CD4-positive, alpha-beta memory T cell (primary cell): ENCODE data around the gene SMURF1. TPM values are rescaled to one million over a fixed set of nuclear protein-coding genes. Genes with fewer than 3 reads are reported as not detected.
A peak's percentile ranks its signal among the peaks of the same experiment; 100 is the strongest.
"Not testable (repeated sequence)": the region's sequence is repeated elsewhere in the genome, so short reads cannot be mapped to it uniquely, and the experiment has no call there.

Experiments
- CTCF ChIA-PET: fragments of 350-600 bp; sonication (Branson Sonifier 250); formaldehyde crosslinking; loops from one replicate; lab custom pipeline; 2021; ENCODE audit warnings: inconsistent platforms; ENCODE audit not compliant: partially characterized antibody; lab: Charles Lee
- POLR2A ChIA-PET: fragments of 350-600 bp; sonication (Branson Sonifier 250); formaldehyde crosslinking; loops from one replicate; lab custom pipeline; 2021; ENCODE audit not compliant: partially characterized antibody; lab: Charles Lee
- DNase-seq, 5 donors: peaks; one replicate each; pipeline versions ENCODE4 v3.0.0 to v3.0.0-alpha.2; 2020 to 2022; ENCODE audit warnings: mixed read lengths in 1 of 5
- H3K27ac ChIP-seq: one replicate; pipeline ENCODE4 v1.7.0; 2013; ENCODE audit warnings: low read depth, low read length
- H3K27me3 ChIP-seq: 2 replicates; pipeline ENCODE4 v1.7.0; 2013; ENCODE audit warnings: mild to moderate bottlenecking, low read length, moderate library complexity; ENCODE audit not compliant: insufficient read depth
- H3K36me3 ChIP-seq: 2 replicates; pipeline ENCODE4 v1.7.0; 2013; ENCODE audit warnings: mild to moderate bottlenecking, low read length, moderate library complexity; ENCODE audit not compliant: insufficient read depth
- H3K4me1 ChIP-seq: 2 replicates; pipeline ENCODE4 v1.7.0; 2013; ENCODE audit warnings: mild to moderate bottlenecking, low read length, moderate library complexity; ENCODE audit not compliant: insufficient read depth
- H3K4me3 ChIP-seq, 2 donors: one replicate each; pipeline ENCODE4 v1.7.0; 2013; ENCODE audit warnings: low read length in 2 of 2, mild to moderate bottlenecking in 1 of 2
- H3K9me3 ChIP-seq, 2 donors: one replicate each; pipeline ENCODE4 v1.7.0; 2013; ENCODE audit warnings: low read length in 2 of 2, control low read depth in 1 of 2; ENCODE audit not compliant: control insufficient read depth in 1 of 2
- H3K27ac Mint-ChIP-seq, 7 donors: one replicate each; pipeline ENCODE4 v1.8.0; 2020 to 2021; ENCODE audit warnings: mixed read lengths in 7 of 7, mild to moderate bottlenecking in 6 of 7, inconsistent platforms in 3 of 7, moderate library complexity in 3 of 7
- H3K27me3 Mint-ChIP-seq, 2 donors: one replicate each; pipeline ENCODE4 v1.8.0; 2020 to 2021; ENCODE audit warnings: mixed read lengths in 2 of 2
- H3K36me3 Mint-ChIP-seq, 2 donors: one replicate each; pipeline ENCODE4 v1.8.0; 2020 to 2021; ENCODE audit warnings: mixed read lengths in 2 of 2, inconsistent platforms in 1 of 2, mild to moderate bottlenecking in 1 of 2
- H3K4me1 Mint-ChIP-seq, 4 donors: one replicate each; pipeline ENCODE4 v1.8.0; 2020 to 2021; ENCODE audit warnings: mixed read lengths in 4 of 4, mild to moderate bottlenecking in 1 of 4
- H3K4me3 Mint-ChIP-seq, 8 donors: one replicate each; pipeline ENCODE4 v1.8.0; 2020 to 2021; ENCODE audit warnings: mixed read lengths in 8 of 8, mild to moderate bottlenecking in 7 of 8, moderate library complexity in 6 of 8, inconsistent platforms in 3 of 8
- H3K9me3 Mint-ChIP-seq, 8 donors: one replicate each; pipeline ENCODE4 v1.8.0; 2020 to 2021; ENCODE audit warnings: mixed read lengths in 8 of 8, mild to moderate bottlenecking in 5 of 8, inconsistent platforms in 3 of 8, moderate library complexity in 1 of 8
- intact Hi-C: fragments of 100-400 bp; cut with micrococcal nuclease; formaldehyde crosslinking; loops from one replicate; pipeline ENCODE4 v1.15.1; 2023
- polyA plus RNA-seq, 2 donors: library from polyadenylated mRNA; unstranded; fragments of 300-500 nt; fragmentation: Illumina TruSeq; gene quantifications; one replicate each; pipeline ENCODE4 v1.2.3, GENCODE V29; 2021
- total RNA-seq, 2 experiments: library from RNA; stranded (reverse); gene quantifications; one replicate each; pipeline ENCODE4 v1.2.3, GENCODE V29; 2021

The SMURF1 gene
- total and polyA plus RNA-seq, 4 experiments from 2014 or later = 0.88 to 23.2 (median 12.9) TPM

DNA sequence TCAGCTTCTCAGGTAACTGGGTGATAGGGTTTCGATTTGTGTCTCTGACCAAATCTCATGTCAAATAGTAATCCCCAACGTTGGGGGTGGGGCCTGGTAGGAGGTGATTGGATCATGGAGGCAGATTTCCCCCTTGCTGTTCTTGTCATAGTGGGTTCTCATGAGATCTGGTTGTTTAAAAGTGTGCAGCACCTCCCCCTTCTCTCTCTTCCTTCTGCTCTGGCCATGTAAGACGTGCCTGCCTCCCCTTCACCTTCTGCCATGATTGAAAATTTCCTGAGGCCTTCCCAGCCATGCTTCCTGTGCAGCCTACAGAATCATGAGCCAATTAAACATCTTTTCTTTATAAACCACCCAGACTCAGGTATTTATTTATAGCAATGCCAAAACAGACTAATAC lies 21.9 kb upstream of the SMURF1 start:
- POLR2A ChIA-PET = no interaction called here
- H3K9me3 Mint-ChIP-seq = peaks cover 0 to 2% (median 0%) of the 10 kb centered on the region in 8 donors
- H3K36me3 Mint-ChIP-seq = no peaks in the 10 kb centered on the region
- Histone ChIP-seq H3K27ac (no peak overlapping the region), H3K9me3 (no peaks in the 10 kb centered on the region), H3K4me3 (no peak overlapping the region), H3K4me1 (no peaks in the 10 kb centered on the region), H3K27me3 (no peaks in the 10 kb centered on the region), H3K36me3 (no peaks in the 10 kb centered on the region)
- H3K4me3 Mint-ChIP-seq = no peak overlapping the region
- intact Hi-C loops = no loop called here
- no peak for DNase-seq
- H3K27ac Mint-ChIP-seq = no peak overlapping the region
- CTCF ChIA-PET = no interaction called here
- H3K4me1 Mint-ChIP-seq = no peaks in the 10 kb centered on the region
- H3K27me3 Mint-ChIP-seq = peaks cover 16 to 18% of the 10 kb centered on the region in 2 donors

DNA sequence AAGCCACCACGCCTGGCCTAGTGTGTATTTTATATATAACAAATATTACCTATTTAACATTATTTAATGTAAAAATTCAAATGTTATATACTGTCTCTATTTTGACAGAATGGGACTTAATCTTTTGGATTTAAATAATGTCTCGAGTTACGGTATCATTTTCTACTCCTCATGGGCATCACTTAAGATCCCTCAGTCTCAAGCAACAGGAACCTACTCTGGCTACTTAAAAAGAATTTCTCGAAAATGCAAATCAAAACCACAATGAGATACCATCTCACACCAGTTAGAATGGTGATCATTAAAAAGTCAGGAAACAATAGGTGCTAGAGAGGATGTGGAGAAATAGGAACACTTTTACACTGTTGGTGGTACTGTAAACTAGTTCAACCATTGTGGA lies 19.8 kb upstream of the SMURF1 start:
- H3K27ac ChIP-seq, CTCF ChIA-PET, H3K9me3 Mint-ChIP-seq, H3K36me3 Mint-ChIP-seq, H3K9me3 ChIP-seq, H3K27me3 ChIP-seq, DNase-seq, H3K4me1 ChIP-seq, H3K27ac Mint-ChIP-seq, H3K36me3 ChIP-seq, H3K4me1 Mint-ChIP-seq, POLR2A ChIA-PET, H3K4me3 Mint-ChIP-seq, H3K4me3 ChIP-seq, intact Hi-C loops: not testable (repeated sequence)
- peaks cover 17 to 19% of the 10 kb centered on the region in 2 donors for H3K27me3 Mint-ChIP-seq

DNA sequence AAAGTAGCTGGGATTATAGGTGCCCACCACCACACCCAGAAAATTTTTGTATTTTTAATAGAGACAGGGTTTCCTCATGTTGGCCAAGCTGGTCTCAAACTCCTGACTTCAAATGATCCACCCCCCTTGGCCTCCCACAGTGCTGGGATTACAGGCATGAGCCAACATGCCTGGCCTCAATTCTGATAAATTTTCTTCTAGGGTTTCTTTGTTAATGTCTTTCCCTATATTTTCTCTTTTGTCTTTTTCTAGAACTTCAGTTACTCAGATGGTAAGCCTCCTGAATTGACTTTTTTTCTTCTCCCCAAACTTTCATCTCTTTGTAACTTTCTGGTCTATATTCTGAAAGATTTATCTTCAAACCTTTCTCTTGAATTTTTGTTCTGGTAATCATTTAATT lies 12.7 kb upstream of the SMURF1 start:
- H3K4me1 ChIP-seq = no peaks in the 10 kb centered on the region
- no peak for DNase-seq
- H3K4me3 ChIP-seq = no peak overlapping the region
- intact Hi-C loops = no loop called here
- H3K9me3 Mint-ChIP-seq = no peaks in the 10 kb centered on the region
- H3K27me3 Mint-ChIP-seq = peaks cover 6 to 17% of the 10 kb centered on the region in 2 donors
- H3K27me3 ChIP-seq = no peaks in the 10 kb centered on the region
- H3K27ac ChIP-seq = no peak overlapping the region
- no peaks in the 10 kb centered on the region for H3K36me3 ChIP-seq
- no peak overlapping the region for H3K27ac Mint-ChIP-seq
- H3K36me3 Mint-ChIP-seq = no peaks in the 10 kb centered on the region
- ChIA-PET POLR2A (no interaction called here), CTCF (no interaction called here)
- H3K9me3 ChIP-seq = no peaks in the 10 kb centered on the region
- H3K4me1 Mint-ChIP-seq = no peaks in the 10 kb centered on the region
- no peak overlapping the region for H3K4me3 Mint-ChIP-seq

DNA sequence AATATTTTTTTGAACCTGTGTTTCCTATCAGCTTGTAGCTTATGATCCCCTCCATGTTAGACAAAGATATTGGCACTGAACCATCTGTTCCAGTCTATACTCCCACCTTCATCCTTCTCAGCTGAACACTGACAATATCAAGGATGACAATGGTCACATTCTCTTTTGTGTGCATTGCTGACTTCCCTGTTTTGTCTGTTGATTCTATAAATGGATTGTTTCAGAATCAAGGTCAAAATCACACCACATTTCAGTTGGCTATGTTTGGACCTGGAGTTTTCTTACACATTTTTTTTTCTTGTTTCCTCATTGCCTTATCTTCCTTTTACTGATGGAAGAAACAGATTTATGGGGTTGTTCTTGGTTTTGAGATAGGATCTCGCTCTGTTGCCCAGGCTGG lies 11.3 kb upstream of the SMURF1 start:
- H3K27me3 ChIP-seq = no peaks in the 10 kb centered on the region
- no peaks in the 10 kb centered on the region for H3K36me3 Mint-ChIP-seq
- no peak overlapping the region for H3K27ac Mint-ChIP-seq
- POLR2A ChIA-PET = no interaction called here
- H3K4me1 Mint-ChIP-seq = no peaks in the 10 kb centered on the region
- intact Hi-C loops = no loop called here
- H3K9me3 Mint-ChIP-seq = no peaks in the 10 kb centered on the region
- CTCF ChIA-PET = interaction anchor here (0.7 kb wide), 1 partner anchor 205 kb away, joined by 3 read pairs; no protein-coding TSS in a partner anchor
- no peaks in the 10 kb centered on the region for H3K9me3 ChIP-seq
- H3K4me3 ChIP-seq = no peak overlapping the region
- H3K27ac ChIP-seq = no peak overlapping the region
- no peak for DNase-seq
- no peaks in the 10 kb centered on the region for H3K36me3 ChIP-seq
- H3K4me3 Mint-ChIP-seq = no peak overlapping the region
- H3K4me1 ChIP-seq = no peaks in the 10 kb centered on the region
- H3K27me3 Mint-ChIP-seq = peaks cover 12 to 16% of the 10 kb centered on the region in 2 donors

DNA sequence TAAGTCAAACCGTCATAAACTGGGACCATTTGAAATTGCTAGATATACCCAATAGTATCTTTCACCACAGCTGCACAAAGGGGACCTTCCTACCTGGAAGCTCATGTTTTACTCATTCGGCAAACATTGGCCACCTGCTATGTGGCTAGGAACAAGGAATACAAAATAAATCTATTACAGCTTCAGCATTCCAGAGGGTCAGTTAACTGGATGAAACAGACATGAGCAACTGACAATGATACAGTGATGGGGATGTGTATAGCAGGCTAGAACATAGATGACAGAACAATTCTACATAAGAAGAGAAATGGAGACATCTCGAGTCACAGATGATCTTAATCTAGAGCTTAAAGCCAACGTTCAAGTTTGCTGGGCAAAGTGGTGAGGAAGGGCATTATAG lies 3.1 kb upstream of the SMURF1 start:
- no peaks in the 10 kb centered on the region for H3K27me3 ChIP-seq
- DNase-seq = no peak
- H3K36me3 ChIP-seq = no peaks in the 10 kb centered on the region
- H3K27ac ChIP-seq = no peak overlapping the region
- H3K4me1 ChIP-seq = peaks cover 10% of the 10 kb centered on the region
- no peaks in the 10 kb centered on the region for H3K9me3 ChIP-seq
- POLR2A ChIA-PET = no interaction called here
- Mint-ChIP-seq H3K9me3 (no peaks in the 10 kb centered on the region), H3K4me3 (no peak overlapping the region), H3K27ac (peak overlapping the region in 1 of 7 donors; percentile 53), H3K4me1 (peaks cover 6 to 25% (median 14%) of the 10 kb centered on the region in 4 donors), H3K27me3 (peaks cover 8 to 12% of the 10 kb centered on the region in 2 donors), H3K36me3 (peaks cover 0 to 8% of the 10 kb centered on the region in 2 donors)
- CTCF ChIA-PET = no interaction called here
- intact Hi-C loops = no loop called here
- no peak overlapping the region for H3K4me3 ChIP-seq

DNA sequence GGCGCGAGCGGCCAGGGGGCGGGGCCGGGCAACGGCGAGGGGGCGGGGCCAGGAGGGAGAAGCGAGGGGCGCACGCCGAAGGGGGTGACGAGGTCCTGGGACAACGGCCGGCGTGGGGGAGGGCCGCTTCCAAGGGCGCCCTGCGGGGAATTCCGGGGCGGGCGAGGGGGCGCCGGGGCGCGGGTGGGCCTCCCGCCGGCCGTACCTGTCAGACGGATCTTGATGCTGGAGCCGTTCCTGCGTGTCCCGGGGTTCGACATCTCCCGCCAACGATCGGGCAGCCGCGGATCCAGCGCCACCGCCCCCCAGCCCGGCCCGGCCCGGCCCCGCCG lies 421 bp downstream of the SMURF1 start:
- Histone ChIP-seq H3K4me3 (peak overlapping the region in 1 of 2 donors; percentile 49), H3K4me1 (peaks cover 25% of the 10 kb centered on the region), H3K27ac (peak overlapping the region; percentile 80), H3K27me3 (no peaks in the 10 kb centered on the region), H3K36me3 (no peaks in the 10 kb centered on the region), H3K9me3 (no peaks in the 10 kb centered on the region)
- Mint-ChIP-seq H3K4me1 (peaks cover 25 to 58% (median 41%) of the 10 kb centered on the region in 4 donors), H3K4me3 (peak overlapping the region; percentile 88 to 99 (median 93)), H3K9me3 (no peaks in the 10 kb centered on the region), H3K36me3 (peaks cover 0 to 13% of the 10 kb centered on the region in 2 donors), H3K27ac (peak overlapping the region; percentile 92 to 99 (median 95)), H3K27me3 (no peaks in the 10 kb centered on the region)
- no peak for DNase-seq
- POLR2A ChIA-PET = interaction anchor here (0.6 kb wide), 1 partner anchor 265 kb away, joined by 3 read pairs; the partner anchor contains the start of genes BUD31 and PDAP1
- intact Hi-C loops = loop anchor here (5.0 kb wide), 2 partner anchors 184 to 234 kb away; partner anchors contain the start of gene ARPC1A
- CTCF ChIA-PET = no interaction called here

DNA sequence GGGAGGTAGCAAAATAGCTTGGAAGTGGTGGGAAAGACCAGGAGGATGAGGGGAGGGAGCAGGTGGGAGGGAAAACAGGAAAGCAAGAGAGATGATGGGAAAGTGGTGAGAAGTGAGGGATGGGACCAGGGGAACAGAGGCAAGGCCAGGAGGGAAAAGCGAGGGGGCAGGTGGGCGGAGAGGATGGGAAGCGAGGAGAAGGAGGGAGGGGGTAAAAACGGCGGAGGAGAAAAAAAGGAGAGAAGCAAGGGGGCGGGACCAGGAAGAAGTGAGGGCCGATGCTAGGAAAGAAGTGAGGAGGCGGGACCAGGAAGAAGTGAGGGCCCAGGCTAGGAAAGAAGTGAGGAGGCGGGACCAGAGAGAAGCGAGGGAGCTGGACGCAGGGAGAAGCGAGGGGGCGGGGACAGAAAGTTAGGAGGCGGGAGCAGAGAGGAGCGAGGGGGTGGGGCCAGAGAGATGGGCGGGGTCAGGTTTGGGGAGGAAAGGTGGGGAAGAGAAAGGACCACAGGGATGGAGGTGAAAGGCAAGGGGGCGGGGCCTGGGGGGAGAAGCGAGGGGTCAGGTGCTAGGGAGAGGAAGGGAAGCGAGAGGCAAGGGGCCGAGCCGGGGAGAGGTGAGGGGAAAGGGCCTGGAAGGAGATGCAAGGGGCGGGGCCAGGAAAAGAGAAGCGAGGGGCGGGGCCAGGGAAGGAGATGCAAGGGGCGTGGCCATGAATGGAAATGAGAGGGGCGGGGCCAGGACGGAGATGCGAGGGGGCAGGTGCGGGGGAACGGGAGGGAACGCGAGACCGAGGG lies 984 bp downstream of the SMURF1 start:
- Histone ChIP-seq H3K27me3 (no peaks in the 10 kb centered on the region), H3K4me3 (peak overlapping the region; percentile 24 to 49), H3K9me3 (no peaks in the 10 kb centered on the region), H3K4me1 (peaks cover 25% of the 10 kb centered on the region), H3K27ac (peak overlapping the region; percentile 80), H3K36me3 (no peaks in the 10 kb centered on the region)
- intact Hi-C loops = loop anchor here (5.0 kb wide), 2 partner anchors 184 to 234 kb away; partner anchors contain the start of gene ARPC1A
- Mint-ChIP-seq H3K36me3 (peaks cover 0 to 13% of the 10 kb centered on the region in 2 donors), H3K9me3 (no peaks in the 10 kb centered on the region), H3K27me3 (no peaks in the 10 kb centered on the region), H3K4me1 (peaks cover 30 to 61% (median 45%) of the 10 kb centered on the region in 4 donors), H3K27ac (peak overlapping the region; percentile 92 to 99 (median 95)), H3K4me3 (peak overlapping the region; percentile 88 to 99 (median 93))
- CTCF ChIA-PET = no interaction called here
- DNase-seq = peak; percentile 85 to 94 (median 89)
- POLR2A ChIA-PET = interaction anchor here (0.6 to 1.1 kb wide), 7 partner anchors 12 to 891 kb away, joined by 3 to 5 read pairs (median 3); partner anchors contain the start of genes BUD31 and PDAP1
